LHCN-M2 (cell line): ENCODE data around the gene COIL. TPM values are rescaled to one million over a fixed set of nuclear protein-coding genes. Genes with fewer than 3 reads are reported as not detected.
"Not testable (repeated sequence)": the region's sequence is repeated elsewhere in the genome, so short reads cannot be mapped to it uniquely, and the experiment has no call there.

Experiments
- DNase-seq: peaks from one replicate; pipeline ENCODE4 v3.0.0-alpha.2; 2012; ENCODE audit warnings: low read depth
- polyA plus RNA-seq: library from polyadenylated mRNA; unstranded; fragments of >200 nt; gene quantifications from one replicate; pipeline ENCODE4 v1.2.1, GENCODE V29; 2012; ENCODE audit warnings: missing spikeins
- total RNA-seq: library from RNA; depleted of rRNA; stranded (reverse); fragments of >200 nt; gene quantifications from 2 replicates; pipeline ENCODE4 v1.2.3, GENCODE V29; 2014; rRNA removed

The COIL gene, protein sequence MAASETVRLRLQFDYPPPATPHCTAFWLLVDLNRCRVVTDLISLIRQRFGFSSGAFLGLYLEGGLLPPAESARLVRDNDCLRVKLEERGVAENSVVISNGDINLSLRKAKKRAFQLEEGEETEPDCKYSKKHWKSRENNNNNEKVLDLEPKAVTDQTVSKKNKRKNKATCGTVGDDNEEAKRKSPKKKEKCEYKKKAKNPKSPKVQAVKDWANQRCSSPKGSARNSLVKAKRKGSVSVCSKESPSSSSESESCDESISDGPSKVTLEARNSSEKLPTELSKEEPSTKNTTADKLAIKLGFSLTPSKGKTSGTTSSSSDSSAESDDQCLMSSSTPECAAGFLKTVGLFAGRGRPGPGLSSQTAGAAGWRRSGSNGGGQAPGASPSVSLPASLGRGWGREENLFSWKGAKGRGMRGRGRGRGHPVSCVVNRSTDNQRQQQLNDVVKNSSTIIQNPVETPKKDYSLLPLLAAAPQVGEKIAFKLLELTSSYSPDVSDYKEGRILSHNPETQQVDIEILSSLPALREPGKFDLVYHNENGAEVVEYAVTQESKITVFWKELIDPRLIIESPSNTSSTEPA
- 18.9 and 22.6 TPM in 2 replicates for total RNA-seq
- 9.4 TPM for polyA plus RNA-seq

DNA sequence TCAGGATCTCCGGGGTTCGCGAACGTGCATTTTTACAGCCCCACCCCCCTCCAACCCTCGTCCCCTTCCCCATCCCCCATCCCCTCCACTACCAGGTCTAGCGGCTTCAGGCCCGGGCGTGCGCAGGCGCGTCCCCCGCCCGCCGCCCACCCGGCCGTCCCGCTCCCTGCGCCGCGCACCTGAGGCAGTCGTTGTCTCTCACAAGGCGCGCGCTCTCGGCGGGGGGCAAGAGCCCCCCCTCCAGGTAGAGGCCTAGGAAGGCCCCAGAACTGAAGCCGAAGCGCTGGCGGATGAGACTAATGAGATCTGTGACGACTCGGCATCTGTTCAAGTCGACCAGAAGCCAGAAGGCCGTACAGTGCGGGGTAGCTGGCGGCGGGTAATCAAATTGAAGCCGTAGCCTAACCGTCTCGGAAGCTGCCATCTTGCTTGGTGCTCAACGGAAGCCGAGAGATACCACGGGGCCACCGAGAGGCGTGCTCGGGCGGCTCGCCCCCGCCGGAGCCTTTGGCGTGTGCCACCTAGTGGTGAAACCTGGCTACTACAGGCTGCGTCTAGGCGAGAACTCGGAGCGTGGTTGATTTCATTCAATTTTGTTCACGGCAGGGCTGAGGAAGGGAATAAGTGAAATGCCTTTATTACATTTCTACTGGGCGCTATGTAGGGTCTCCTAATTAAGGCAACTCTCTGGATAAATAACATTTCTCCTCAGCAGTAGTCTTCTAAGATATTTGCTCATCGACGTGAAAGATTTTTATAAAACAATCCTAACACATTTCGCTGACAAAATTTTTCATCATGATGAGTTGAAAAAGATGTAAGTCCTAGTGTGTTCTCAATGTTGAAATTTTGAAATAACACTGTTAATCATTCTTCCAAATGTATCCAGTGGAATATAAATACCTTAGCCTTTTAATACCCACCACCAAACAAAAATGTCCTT is at the start of gene COIL:
TSS of gene COIL (minus strand) at position 455 of the 943 bp plus-strand sequence. CDS start at position 424, 31 bp downstream.
- DNase-seq: peak; percentile 86

DNA sequence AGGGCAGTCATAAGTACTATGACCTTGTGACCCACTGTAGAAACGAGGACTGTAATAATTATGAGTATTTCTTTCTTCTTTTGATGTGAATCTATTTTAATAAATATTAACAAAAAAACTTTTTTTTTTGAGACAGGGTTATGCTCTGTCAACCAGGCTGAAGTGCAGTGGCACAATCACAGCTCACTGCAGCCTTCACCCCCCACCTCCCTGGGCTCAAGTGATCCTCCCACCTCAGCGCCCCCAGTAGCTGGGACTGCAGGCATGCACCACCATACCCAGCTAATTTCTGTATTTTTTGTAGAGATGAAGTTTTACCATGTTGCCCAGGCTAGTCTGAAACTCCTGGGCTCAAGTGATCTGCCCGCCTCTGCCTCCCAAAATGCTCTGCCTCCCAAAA is 49.6 kb upstream of the COIL start:
- no peak for DNase-seq

DNA sequence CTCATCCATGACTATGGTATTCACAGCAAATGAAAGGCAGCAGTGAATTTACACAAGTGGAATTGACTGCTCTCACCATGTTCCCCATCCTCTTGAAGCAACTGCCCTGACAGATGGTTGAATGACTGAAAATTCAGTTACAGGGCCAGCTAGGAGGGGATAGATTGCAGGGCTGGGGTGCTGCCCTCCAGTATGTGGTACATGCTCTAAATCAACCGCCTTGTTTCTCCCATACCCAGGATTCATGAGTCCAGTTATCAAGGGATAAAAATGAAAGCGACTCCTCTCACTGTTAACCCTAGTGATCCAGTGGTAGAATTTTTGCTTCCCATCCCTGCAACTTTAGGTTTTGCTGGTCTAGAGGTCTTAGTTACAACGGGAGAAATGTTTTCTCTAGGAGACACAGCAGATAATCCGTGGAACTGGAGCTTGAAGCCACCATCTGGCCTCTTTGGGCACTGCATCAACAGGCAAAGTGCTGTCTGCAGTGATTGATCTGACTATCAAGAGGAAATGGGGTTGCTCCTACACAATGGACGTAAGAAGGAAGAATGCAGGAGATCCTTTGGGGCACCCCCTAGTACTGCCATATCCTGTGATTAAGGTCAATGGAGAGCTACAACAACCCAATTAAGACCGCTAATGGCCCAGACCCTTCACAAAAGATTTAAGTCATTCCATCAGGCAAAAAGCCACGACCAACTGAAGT is 49.0 kb upstream of the COIL start:
- DNase-seq: peak; percentile 36

DNA sequence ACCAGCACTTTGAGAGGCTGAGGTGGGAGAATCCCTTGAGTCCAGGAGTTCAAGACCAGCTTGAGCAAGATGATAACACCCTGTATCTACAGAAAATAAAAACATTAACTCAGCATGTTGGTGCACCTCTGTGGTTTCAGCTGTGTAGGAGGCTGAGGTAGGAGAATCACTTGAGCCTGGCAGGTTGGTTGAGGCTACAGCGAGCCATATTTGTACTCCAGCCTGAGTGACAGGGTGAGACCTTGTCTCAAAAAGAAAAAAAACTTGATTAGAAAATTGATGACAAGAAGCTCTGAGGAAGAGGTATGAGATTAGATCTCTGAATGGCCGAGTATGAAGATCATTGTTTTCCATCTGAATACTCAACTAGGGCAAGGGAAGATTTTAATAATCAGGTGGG is 48.1 kb upstream of the COIL start:
- DNase-seq: no peak

DNA sequence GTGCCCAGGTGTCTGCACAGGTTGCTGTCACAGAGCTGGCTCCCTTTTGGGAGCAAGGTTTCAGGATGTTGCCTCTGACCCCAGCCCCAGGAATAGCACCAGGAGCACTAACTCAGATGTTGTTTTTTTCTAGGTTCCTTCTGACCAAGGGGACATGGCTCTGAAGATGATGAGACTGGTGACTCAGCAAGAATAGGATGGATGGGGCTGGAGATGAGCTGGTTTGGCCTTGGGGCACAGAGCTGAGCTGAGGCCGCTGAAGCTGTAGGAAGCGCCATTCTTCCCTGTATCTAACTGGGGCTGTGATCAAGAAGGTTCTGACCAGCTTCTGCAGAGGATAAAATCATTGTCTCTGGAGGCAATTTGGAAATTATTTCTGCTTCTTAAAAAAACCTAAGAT is 45.2 kb upstream of the COIL start:
- no peak for DNase-seq

DNA sequence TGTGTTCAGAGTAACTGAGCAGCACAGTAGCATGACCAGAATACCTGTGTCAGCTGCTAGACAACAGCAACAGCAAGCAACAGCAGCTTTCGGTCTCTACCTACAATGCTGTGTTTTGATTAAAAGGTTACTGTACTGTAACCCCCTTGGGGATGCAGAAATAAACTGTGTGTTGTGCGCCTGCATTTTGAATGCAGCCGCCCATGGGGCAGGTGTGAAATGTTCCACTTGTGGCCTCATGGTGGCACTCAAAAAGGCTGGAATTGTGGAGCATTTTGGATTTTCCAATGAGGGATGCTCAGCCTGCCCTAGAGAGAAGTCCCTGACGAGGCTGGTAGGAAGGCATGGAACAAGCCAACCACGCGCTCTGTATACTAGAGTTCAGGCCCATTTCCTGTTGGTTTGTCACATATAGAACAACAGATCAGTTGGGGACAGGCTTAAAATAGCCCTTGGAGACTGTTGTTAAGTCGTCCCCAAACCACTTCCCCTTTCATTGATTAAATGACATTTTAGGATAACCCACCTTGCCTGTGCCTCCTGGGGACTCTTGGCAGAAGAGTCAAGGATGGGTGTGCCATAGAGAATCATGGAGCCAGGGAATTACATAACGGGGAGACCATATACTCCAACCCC is 44.2 kb upstream of the COIL start:
- no peak for DNase-seq

DNA sequence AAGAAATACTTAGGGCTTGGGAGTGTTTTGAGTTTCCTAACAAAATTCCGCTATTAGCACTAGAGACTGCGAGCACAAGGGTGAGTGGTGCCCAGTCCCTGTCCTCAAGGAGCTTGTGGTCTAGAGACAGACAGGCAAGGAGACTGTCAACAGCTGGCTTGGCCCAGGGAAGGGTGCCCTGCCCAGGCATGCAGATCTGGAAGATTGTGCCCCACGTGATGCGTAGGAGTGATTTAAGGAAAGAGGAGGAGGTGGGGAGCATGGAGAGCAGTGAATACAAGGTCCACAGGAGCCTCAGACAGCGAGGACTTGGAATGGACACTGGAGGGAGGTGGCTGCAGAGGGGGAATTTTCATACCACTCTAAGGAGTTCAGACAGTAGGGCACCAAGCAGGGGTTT is 42.1 kb upstream of the COIL start:
- DNase-seq: no peak

DNA sequence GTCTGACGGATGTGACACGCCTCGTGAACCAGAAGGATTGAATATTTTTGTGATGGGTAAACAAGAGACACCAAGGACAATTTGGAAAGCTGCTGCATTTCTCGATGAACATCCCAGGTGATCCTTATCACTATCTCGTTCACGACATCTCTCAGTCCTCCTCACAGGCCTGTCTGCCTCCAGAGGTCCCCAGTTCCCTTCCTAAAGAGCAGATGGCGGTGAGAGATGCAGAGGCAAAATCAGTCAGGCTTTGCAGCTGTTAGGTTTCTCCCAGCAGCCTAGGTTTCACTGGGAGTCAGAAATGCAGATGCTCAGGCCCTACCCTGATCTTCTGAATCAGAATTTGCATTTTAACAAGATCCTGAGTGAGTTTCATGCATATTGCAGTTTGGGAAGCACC is 40.7 kb upstream of the COIL start:
- peak; percentile 16 for DNase-seq

DNA sequence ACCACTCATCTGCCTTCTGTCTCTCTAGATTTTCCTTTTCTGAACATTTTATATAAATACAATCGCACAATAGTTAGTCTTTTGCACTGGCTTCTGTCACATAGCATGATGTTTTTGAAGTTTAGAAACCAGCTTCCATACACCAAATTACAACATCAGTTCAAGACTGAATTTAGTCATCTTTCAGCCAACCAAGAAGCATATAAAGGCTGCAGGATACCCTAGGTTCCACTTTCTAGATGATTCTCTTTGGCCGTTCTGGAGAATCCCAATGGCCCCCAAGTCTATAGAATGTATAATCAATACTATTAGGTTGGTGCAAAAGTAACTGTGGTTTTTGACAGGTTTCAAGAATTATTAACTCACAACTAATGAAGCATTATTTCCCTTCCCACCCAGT is 36.5 kb upstream of the COIL start:
- DNase-seq: no peak

DNA sequence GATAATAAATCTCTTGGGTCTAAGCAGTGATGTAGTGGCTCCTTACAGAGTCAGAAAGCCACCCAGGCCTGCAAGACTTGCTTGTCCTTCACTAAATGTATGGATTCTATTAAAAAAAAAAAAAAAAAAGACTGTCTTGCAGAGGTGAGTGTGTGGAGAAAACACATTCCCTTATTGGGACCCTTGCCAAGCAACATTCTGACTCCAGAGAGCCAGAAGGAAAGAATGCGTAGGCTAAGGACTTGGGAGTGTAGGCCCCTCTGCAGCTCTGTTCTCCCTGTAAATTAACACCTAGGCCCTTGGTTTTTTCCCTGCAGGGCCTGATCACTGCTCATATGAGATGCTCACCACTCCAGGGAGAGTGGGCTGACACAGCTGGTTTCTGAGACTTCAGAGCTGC is 34.9 kb upstream of the COIL start:
- no peak for DNase-seq

DNA sequence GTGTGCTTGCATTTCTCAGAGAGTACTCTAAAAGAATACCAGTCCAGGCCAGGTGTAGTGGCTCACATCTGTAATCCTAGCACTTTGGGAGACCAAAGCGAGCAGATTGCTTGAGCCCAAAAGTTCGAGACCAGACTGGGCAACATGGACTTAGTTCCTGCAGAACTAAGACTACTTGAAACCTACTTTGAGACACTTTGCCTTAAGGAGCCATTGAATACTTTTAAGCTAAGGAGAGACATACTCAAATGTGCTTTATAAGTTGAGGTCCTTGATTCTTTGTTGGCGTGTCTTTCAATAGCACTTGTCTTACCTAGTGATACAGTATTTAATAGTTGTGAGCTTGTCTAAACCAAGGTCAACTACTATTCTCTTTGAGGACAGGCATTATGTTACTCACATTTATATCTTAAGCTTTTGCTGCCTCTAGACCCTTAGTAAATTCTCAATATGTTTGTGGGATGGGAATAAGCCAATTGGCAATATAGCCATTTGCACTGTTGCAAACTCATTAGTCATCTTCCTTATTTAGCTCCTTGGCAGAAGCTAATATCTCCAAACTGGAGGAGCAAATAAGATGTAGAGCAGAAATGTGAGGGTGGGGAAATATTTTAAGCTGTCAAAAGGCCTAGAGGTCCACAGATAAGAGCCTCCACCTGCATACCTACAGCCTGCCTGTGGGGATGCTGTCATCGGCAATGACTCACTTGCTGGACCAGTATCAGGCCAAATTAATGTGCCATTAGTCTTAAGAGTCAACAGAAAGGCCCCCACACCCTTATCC is 33.4 kb upstream of the COIL start:
- DNase-seq: no peak

DNA sequence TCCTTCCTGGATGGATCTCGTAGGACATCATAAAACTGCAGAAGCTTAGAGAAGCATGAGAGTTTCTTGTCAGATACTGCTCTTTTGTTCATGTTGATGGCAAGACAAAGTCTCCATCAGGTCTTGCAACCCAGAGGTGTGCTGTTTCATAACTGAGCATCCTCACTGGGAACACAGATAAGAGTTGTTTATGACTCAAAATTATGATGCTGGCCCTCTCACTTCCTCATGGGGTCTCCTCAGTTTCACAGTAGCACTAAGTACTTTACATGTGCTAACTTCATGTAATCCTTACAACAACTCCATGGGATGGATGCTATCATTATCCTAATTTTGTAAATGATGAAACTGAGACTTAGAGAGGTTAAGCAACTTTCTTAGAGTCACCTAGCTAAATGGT is 31.5 kb upstream of the COIL start:
- no peak for DNase-seq

DNA sequence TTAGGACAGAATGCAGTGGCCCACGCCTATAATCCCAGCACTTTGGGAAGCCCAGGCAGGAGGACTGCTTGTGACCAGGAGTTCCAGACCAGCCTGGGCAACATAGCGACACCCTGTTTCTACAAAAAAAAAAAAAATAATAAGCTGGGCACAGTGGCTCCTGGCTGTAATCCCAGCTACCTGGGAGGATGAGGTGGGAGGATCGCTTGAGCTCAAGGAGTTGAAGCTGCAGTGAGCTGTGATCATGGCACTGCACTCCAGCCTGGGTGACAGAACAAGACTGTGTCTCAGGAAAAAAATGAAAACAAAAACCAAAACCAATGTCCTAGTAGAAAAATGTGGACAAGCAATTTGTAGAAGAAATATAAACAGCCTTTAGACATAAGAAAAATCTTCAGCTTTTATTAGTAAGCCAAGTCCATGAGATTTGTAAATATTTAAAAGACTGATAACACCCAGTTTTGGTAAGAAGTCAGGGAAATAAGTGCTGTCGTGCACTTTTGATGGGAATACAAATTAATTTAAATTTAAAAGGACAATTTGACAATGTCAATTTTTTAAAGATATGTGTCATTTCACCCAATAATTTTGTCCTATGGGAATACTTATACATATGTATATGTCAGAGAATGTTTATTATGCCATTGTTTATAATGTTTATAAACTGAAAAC is 28.2 kb upstream of the COIL start:
- DNase-seq: no peak

DNA sequence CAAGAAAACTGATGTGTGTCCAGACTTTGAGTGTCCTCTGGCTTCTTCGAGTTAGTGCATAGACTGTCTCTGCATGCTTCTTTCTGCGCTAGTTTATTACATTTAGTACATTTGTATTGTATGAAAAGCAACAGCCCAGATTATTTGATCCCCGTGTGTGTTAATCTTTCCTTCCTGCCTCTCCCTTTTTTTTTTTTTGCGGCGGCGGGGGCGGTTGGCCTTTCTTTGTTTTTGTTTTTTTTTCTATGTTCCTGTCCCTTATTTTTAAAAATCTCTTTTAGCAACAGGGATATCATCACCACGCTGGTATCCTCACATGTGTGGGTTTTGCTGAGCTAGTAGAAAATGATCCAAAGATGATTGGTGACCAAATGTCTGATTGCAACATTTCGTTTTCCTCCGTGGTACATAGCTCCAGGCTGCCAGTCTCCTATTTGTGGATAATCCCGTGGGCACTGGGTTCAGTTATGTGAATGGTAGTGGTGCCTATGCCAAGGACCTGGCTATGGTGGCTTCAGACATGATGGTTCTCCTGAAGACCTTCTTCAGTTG is 26.5 kb upstream of the COIL start:
- no peak for DNase-seq

DNA sequence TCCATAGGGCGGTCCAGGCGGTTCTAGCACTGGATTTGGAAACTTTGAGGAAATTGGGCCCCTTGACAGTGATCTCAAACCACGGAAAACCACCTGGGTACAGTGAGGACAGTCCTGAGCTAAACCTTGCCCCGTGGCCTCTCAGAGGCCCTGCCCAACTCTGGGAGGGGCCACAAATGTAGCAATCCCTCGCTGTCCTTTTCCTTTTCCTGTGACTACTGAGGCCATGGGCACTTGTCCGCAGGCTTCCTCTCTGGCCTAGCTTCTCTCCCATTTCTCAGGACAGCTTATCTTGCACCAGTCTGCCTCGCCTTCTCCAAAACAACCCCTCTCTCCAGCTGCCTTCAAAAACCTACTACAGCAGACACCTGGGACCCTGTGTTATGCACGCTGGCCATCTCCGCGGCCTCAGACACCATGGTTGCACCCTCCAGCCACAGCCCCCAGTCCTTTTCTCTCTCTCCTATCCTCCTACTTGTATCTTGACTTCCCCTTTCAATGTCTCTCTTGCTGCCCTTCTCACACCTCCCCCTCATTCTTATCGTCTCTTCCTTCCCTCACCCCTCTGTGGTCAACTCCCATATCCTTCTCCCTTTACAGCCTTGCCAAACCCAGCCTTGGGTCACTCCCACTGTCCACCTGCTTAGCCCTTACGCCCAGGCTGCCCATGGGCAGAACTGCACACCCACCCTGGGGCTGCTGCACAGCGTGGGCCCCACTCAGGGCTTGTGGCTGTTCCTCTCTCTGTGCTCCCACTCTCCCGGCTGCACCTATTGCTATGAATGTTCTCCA is 24.7 kb upstream of the COIL start:
- no peak for DNase-seq

DNA sequence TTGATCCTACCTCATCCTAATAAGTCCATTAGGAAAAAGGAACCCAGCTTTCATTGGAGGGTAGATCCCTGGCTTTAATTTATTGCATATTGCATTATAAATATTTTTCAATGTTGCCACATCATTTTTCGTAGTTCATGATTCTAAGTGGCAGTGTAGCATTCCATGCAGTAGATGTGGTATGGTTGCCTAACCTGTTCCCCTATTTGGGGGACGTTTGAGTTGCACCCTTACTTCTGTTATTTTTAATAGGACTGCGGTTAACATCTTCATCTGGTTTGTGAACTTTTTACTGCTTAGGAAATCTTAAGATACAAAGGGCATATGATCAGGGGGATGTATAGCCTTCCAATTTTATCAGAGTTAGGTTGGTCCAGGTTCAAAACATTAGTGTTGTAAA is 22.5 kb upstream of the COIL start:
- DNase-seq: no peak

DNA sequence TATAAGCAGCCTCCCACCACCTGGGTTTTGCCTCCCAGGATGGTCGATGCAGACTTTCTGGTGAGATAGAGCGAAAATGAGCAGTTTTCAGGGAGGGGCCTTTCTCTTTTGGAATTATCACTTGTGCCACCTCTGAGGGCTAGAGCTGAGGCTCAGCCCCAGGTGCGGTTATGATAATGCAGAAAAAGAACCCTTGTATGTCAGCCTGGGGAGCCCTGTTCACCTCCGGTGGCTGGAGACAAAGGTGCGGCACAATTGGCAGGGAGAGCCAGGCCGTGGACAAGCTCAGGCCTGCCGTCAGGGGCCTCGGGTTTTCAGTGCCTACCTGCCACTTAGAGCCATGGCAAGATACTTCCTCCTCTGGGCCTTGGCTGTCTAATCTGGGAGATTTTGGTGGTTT is 21.5 kb upstream of the COIL start:
- DNase-seq: no peak

DNA sequence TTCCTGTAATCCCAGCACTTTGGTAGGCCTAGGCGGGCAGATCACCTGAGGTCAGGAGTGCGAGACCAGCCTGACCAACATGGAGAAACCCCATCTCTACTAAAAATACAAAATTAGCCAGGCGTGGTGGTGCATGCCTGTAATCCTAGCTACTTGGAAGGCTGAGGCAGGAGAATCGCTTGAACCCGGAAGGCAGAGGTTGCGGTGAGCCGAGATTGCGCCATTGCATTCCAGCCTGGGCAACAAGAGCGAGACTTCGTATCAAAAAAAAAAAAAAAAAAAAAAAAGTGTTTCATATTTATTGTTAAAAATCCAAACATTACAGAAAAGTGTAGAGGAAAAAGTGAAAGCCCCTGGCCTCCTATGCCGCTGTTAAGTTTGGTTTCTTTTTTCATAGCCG is 19.7 kb upstream of the COIL start:
- DNase-seq: not testable (repeated sequence)

DNA sequence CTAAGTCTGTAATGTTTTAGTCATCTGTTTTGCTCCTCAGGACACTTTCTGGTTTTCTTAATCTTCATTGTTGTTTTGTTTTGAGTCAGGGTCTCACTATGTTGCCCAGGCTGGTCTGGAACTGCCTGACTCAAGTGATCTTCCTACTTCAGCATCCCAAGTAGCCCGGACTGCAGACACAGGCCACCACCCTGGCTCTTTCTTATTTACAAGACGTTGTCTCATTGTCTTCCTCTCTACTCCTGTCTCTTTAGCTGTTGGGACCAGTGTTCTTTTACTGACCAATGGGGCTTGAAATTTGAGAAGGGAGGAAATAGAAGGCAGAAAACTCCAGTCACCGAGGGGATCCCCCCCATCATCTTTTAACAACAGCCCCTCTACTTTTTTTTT is 18.2 kb upstream of the COIL start:
- no peak for DNase-seq
